ENCODE measurements around the gene SRGAP3.

The SRGAP3 gene

DNA sequence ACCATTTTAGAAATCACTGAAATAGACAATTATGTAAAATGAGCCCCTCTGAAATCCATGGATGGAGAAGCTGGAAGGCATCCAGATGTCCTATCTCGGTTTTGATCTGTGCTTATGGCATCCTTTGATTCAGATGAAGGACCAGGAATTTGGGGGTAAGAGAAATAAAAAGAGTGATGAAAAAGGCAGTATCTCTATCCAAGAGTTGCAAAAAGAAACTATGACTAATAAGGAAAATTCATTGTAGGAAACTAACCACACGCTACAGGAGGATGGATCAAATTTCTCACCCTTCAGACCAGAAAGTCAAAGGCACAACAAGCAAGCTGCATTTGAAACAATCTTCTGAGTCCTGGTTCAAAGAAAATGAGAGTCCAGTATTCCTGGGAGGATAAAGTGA is 34.8 kb downstream of the SRGAP3 start:
- in situ Hi-C loops (cut with MboI; ENCODE audit: low pct_unique_long_range_greater_than_20kb, low sequenced_read_pairs, unreplicated experiment), result no loop called here
- no peak for DNase-seq (ENCODE audit: low spot score)
- TF ChIP-seq, protein P1, sequence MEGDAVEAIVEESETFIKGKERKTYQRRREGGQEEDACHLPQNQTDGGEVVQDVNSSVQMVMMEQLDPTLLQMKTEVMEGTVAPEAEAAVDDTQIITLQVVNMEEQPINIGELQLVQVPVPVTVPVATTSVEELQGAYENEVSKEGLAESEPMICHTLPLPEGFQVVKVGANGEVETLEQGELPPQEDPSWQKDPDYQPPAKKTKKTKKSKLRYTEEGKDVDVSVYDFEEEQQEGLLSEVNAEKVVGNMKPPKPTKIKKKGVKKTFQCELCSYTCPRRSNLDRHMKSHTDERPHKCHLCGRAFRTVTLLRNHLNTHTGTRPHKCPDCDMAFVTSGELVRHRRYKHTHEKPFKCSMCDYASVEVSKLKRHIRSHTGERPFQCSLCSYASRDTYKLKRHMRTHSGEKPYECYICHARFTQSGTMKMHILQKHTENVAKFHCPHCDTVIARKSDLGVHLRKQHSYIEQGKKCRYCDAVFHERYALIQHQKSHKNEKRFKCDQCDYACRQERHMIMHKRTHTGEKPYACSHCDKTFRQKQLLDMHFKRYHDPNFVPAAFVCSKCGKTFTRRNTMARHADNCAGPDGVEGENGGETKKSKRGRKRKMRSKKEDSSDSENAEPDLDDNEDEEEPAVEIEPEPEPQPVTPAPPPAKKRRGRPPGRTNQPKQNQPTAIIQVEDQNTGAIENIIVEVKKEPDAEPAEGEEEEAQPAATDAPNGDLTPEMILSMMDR (IDR thresholded peaks at IDR 0.05; ENCODE audit: extremely low read depth, insufficient read depth, missing control alignments), result no peak

DNA sequence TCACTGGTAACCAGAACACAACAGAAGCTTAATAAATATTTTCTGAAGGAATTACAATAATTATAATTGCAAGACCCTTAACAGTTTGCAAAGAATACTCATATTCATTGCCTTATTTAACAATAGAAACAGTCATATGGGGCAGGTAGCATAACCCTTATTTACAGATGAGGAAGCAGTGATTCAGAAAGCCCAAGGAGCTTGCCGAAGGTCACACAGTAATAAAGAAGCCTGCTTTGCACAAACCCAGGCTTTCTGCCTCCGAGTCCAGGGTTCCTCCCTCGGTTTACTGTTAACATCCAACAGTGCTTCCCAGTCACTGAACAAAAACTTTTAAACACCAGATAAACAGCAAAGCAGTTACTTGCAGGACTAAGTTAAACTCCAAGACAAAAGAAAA is 35.3 kb downstream of the SRGAP3 start:
- TF ChIP-seq, protein P1 (IDR thresholded peaks at IDR 0.05; ENCODE audit: extremely low read depth, insufficient read depth, missing control alignments), result no peak
- DNase-seq (ENCODE audit: low spot score), result no peak
- in situ Hi-C loops (cut with MboI; ENCODE audit: low pct_unique_long_range_greater_than_20kb, low sequenced_read_pairs, unreplicated experiment), result no loop called here

DNA sequence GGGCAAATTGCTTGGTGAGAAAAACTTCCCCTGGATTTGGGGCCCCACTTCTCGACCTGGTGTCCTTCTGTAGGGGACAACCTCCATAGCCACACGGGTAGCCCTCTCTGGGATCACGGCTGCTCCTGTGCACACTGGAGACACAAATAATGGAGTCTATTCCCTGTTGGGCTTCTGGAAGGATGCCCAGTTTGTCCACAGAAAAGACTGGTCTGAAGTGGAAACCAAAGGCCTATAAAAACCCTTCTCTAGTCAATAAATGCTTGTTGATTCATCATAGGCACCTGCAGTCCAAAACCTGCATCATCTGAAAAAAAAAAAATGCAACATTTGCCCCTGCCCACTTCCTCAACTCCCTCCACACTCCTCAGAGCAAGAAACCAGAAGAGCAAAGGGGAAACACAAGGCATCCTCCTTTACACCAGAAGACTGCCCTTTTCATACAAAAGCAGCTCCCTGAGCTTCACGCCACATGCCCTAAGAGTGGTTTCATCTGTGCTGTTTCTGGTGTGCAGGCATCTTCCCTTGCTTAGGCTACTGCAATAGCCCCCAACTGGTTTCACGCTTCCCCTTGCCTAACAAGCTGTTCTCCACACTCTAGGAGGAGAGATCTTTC is 36.3 kb downstream of the SRGAP3 start:
- in situ Hi-C loops (cut with MboI; ENCODE audit: low pct_unique_long_range_greater_than_20kb, low sequenced_read_pairs, unreplicated experiment), result no loop called here
- TF ChIP-seq, protein P1 (IDR thresholded peaks at IDR 0.05; ENCODE audit: extremely low read depth, insufficient read depth, missing control alignments), result no peak
- no peak for DNase-seq (ENCODE audit: low spot score)

DNA sequence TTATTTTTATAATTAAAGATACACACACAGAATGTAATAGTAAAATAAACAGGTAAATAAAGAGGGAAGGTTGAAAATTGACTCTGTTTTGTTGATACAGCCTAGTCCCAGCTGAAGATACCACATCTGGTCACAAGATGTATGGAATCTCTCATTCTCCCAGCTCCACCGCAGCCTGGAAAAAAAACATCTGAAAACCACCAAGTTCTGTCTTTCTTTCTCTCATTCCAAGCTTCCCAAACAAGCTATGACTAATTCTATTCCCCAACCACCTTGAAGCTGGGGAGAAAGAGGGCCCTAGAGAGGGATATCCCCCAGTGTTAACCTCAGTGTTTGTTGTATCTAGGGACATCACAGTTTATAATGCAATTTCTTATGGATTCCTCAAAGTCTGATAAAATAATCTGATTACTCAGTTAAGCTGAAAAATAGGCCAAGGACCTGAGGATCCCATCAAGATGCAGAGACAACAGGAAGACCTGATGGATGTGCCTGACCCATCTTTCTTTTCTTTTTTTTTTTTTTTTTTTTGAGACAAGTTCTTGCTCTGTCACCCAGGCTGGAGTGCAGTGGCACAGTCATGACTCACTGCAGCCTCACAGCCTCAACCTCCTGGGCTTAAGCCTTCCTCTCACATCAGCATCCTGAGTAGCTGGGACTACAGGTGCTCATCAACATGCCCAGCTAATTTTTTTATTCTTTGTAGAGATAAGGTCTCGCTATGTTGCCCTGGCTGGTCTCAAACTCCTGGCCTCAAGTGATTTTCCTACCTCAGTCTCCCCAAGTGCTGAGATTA is 38.1 kb downstream of the SRGAP3 start:
- TF ChIP-seq, protein P1 (IDR thresholded peaks at IDR 0.05; ENCODE audit: extremely low read depth, insufficient read depth, missing control alignments), result no peak
- no peak for DNase-seq (ENCODE audit: low spot score)
- in situ Hi-C loops (cut with MboI; ENCODE audit: low pct_unique_long_range_greater_than_20kb, low sequenced_read_pairs, unreplicated experiment), result no loop called here

DNA sequence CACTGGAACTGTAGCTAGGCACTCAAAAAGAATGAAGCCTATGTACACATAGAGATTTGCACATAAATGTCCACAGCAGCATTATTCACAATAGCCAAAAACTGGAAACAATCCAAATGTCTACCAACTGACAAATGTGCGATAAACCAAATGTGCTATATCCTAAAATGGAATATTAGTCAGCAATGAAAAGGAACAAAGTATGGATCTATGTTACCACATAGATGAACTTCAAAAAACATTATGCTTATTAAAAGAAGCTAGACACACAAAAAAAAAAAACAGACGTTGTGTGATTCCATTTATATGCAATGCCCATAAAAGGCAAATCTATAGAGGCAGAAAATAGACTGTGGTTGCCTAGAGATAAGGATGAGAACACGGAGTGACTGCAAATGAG is 39.7 kb downstream of the SRGAP3 start:
- TF ChIP-seq, protein P1 (IDR thresholded peaks at IDR 0.05; ENCODE audit: extremely low read depth, insufficient read depth, missing control alignments), result no peak
- in situ Hi-C loops (cut with MboI; ENCODE audit: low pct_unique_long_range_greater_than_20kb, low sequenced_read_pairs, unreplicated experiment), result no loop called here
- no peak for DNase-seq (ENCODE audit: low spot score)

DNA sequence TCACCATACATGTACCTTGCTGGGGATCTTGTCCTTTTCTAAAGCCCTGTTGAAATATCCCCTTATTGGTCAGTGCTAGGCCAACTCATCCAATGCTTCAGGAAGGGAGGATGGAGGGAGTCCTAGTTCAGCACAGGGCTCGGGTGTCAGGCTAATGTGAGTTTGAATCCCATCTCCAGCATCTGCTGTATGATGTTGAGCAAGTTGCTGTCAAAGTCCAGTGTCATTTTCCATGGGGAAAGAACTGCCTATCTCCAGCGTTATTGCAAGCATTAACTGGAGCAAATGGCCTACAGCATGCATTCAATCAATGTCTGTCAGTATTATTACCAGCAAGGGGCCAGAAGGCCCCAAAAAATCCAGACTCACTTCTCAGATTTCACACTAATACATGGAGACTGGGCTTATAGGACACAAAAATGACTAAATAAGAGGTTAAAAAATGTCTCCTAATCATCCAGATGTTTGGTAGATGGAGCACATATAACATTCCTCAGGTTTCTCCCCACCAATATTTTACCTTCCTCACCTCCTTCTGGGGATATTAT is 40.8 kb downstream of the SRGAP3 start:
- TF ChIP-seq, protein P1 (IDR thresholded peaks at IDR 0.05; ENCODE audit: extremely low read depth, insufficient read depth, missing control alignments), result no peak
- no peak for DNase-seq (ENCODE audit: low spot score)
- in situ Hi-C loops (cut with MboI; ENCODE audit: low pct_unique_long_range_greater_than_20kb, low sequenced_read_pairs, unreplicated experiment), result no loop called here
